Measurements from ENCODE around the gene ATG4B.

Gene ATG4B

DNA sequence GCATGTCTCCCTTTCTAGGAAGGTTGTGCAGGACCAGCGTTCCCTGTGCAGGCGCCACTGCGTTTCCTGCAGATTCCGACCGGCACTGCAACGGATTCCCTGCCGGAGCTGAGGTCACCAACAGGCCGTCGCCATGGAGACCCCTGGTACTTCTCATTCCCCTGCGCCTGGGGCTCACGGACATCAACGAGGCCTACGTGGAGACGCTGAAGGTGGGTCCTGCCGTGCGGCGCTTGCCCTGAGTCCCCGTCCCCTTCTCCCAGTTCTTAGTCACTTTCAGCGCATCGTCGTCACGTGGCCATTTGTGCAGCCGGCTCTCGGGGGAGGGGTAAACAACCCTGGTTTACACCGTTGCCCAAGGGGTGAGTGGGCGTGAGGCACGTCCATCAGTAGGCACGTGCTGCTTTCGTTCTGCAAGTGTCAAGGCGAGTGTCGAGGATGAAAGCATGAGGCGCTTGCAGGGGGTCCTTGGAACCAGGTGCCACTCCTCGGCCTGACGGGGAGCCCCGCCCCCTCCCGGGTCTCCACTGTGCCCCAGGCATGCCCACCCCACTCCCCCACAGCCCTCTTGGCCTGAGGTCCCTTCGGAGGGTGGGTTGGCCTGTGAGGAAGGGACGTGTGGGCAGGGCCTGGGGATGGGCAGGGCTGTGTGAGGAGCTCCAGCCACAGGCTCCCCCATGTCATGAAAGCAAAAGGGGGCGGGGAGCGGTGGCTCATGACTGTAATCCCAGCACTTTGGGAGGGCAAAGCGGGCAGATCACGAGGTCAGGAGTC lies 29.3 kb downstream of the ATG4B start:
- Mint-ChIP-seq H3K27me3 (no peaks in the 10 kb centered on the region), H3K9me3 (no peaks in the 10 kb centered on the region), H3K4me3 (no peak overlapping the region), H3K36me3 (peaks cover 6% of the 10 kb centered on the region), H3K27ac (no peak overlapping the region), H3K4me1 (peaks cover 4% of the 10 kb centered on the region)

- Mint-ChIP-seq H3K36me3 (peaks cover 6% of the 10 kb centered on the region), H3K27ac (no peak overlapping the region), H3K27me3 (no peaks in the 10 kb centered on the region), H3K4me1 (peaks cover 4% of the 10 kb centered on the region), H3K4me3 (no peak overlapping the region), H3K9me3 (no peaks in the 10 kb centered on the region)
Observed at GRCh38 chr2:241668354-241668753, 30.9 kb downstream of the ATG4B start.

GRCh38 chr2:241668839-241669238 lies 31.3 kb downstream of the ATG4B start:
- Mint-ChIP-seq H3K9me3 (no peaks in the 10 kb centered on the region), H3K4me1 (peaks cover 4% of the 10 kb centered on the region), H3K4me3 (no peak overlapping the region), H3K36me3 (peaks cover 6% of the 10 kb centered on the region), H3K27me3 (no peaks in the 10 kb centered on the region), H3K27ac (no peak overlapping the region)

DNA sequence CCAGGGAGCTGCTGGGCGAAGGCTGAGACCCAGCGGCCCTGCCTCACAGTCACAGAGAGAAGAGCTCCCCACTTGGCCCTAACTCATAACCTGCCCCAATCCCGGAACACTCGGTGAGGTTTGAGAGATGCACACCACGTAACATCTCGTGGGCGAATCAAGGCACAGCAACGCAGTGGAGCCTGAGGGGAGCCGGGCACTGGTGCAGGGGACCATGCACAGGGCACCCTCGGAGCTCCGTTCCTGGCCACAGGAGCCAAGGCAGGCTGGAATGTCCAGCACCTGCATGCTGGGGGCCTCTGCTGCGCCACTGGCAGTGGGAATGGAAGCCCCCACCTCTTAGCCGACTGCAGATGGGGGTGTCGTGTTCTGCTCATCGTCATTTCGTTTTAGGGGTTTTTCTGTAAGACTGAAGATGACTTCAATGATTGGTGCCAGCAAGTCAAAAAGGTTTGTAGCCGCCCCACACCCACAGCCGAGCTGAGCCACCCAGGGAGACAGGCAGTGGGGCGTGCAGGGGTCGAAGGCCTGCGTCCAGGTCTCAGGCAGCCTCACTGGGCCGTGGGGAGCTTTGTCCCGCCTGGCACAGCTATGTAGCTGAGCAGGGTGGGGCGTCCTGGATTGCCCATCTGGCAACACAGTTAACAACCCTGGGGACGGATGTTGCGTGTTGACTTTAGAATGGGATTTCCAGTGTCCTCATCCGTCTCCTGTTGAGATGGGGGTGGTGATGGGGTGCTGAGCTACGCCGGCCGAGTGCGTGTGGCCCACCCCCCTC lies 33.0 kb downstream of the ATG4B start:
- H3K4me3 Mint-ChIP-seq, result no peak overlapping the region
- no peaks in the 10 kb centered on the region for H3K27me3 Mint-ChIP-seq
- H3K9me3 Mint-ChIP-seq, result no peaks in the 10 kb centered on the region
- H3K27ac Mint-ChIP-seq, result no peak overlapping the region
- H3K4me1 Mint-ChIP-seq, result no peaks in the 10 kb centered on the region
- peaks cover 6% of the 10 kb centered on the region for H3K36me3 Mint-ChIP-seq

- Mint-ChIP-seq H3K4me1 (no peaks in the 10 kb centered on the region), H3K27ac (no peak overlapping the region), H3K9me3 (no peaks in the 10 kb centered on the region), H3K27me3 (no peaks in the 10 kb centered on the region), H3K36me3 (peaks cover 6% of the 10 kb centered on the region), H3K4me3 (no peak overlapping the region)
Observed at GRCh38 chr2:241671457-241672240, 34.2 kb downstream of the ATG4B start.

- Mint-ChIP-seq H3K36me3 (peaks cover 4% of the 10 kb centered on the region), H3K9me3 (no peaks in the 10 kb centered on the region), H3K4me3 (no peak overlapping the region), H3K27ac (no peak overlapping the region), H3K4me1 (no peaks in the 10 kb centered on the region), H3K27me3 (no peaks in the 10 kb centered on the region)
Observed at GRCh38 chr2:241672243-241673188, 35.0 kb downstream of the ATG4B start.

DNA sequence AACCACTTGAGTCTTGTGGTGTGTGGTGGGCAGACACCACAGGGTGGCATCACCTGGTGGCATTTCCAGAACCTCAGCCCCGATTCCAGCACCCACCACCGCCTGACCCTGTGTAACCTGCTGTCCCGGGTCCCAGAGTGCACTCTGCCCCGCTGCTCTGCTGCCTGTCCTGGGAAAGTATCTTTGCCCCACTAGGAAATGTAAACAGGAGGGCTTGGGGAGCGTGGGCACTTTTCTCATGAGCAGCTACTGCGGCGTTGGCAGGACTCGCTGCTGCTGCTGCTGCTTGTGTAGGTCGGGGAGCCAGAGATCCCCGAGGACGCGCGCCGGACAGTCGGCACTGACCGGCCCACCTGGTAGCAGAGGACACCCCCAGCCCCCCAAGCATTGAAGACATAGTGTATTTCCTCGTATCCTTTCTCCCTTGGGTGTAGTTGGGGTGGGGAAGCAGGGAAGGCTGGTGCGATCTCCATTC lies 35.7 kb downstream of the ATG4B start:
- Mint-ChIP-seq H3K4me3 (no peak overlapping the region), H3K27ac (no peak overlapping the region), H3K36me3 (peaks cover 4% of the 10 kb centered on the region), H3K27me3 (no peaks in the 10 kb centered on the region), H3K9me3 (no peaks in the 10 kb centered on the region), H3K4me1 (no peaks in the 10 kb centered on the region)

GRCh38 chr2:241673797-241674725 lies 36.6 kb downstream of the ATG4B start:
- no peak overlapping the region for H3K4me3 Mint-ChIP-seq
- H3K36me3 Mint-ChIP-seq, result peaks cover 4% of the 10 kb centered on the region
- H3K27me3 Mint-ChIP-seq, result no peaks in the 10 kb centered on the region
- H3K9me3 Mint-ChIP-seq, result no peaks in the 10 kb centered on the region
- H3K27ac Mint-ChIP-seq, result no peak overlapping the region
- H3K4me1 Mint-ChIP-seq, result no peaks in the 10 kb centered on the region

DNA sequence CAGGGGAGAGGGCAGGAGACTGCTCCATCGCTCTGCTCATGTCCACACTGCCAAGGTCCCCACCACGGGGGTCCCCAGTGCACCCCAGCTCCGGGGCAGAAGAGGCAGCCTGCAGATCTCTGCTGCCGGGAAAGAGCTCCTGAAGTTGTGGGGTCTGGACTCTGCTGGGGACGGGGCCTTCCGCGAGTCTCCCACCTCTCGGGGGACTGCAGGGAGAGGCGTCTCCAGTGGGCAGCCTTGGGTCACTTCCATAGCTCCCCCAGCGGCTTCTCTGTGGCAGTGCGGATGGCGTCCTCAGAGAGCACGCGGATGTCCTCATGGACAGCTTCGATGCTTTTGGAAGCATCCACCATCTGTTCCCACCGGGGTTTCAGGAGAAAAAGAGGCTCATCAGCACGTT lies 38.4 kb downstream of the ATG4B start:
- no peaks in the 10 kb centered on the region for H3K9me3 Mint-ChIP-seq
- peaks cover 4% of the 10 kb centered on the region for H3K36me3 Mint-ChIP-seq
- H3K27ac Mint-ChIP-seq, result no peak overlapping the region
- H3K4me1 Mint-ChIP-seq, result peaks cover 4% of the 10 kb centered on the region
- no peak overlapping the region for H3K4me3 Mint-ChIP-seq
- no peaks in the 10 kb centered on the region for H3K27me3 Mint-ChIP-seq

- no peak overlapping the region for H3K27ac Mint-ChIP-seq
- peaks cover 2% of the 10 kb centered on the region for H3K36me3 Mint-ChIP-seq
Observed at GRCh38 chr2:241676665-241677064, 39.2 kb downstream of the ATG4B start.

GRCh38 chr2:241677392-241677791 lies 39.9 kb downstream of the ATG4B start:
- Mint-ChIP-seq H3K27ac (no peak overlapping the region), H3K36me3 (peaks cover 2% of the 10 kb centered on the region), H3K27me3 (no peaks in the 10 kb centered on the region), H3K4me1 (peaks cover 8% of the 10 kb centered on the region), H3K4me3 (no peak overlapping the region), H3K9me3 (no peaks in the 10 kb centered on the region)

More at GRCh38 chr2:241676665-241677064, 39.2 kb downstream of the ATG4B start:
- peaks cover 8% of the 10 kb centered on the region for H3K4me1 Mint-ChIP-seq
- H3K4me3 Mint-ChIP-seq, result no peak overlapping the region
- no peaks in the 10 kb centered on the region for H3K9me3 Mint-ChIP-seq
- H3K27me3 Mint-ChIP-seq, result no peaks in the 10 kb centered on the region

- no peak overlapping the region for H3K27ac Mint-ChIP-seq
- H3K36me3 Mint-ChIP-seq, result peaks cover 2% of the 10 kb centered on the region
- no peak overlapping the region for H3K4me3 Mint-ChIP-seq
- no peaks in the 10 kb centered on the region for H3K27me3 Mint-ChIP-seq
- H3K9me3 Mint-ChIP-seq, result no peaks in the 10 kb centered on the region
- peaks cover 8% of the 10 kb centered on the region for H3K4me1 Mint-ChIP-seq
Observed at GRCh38 chr2:241678307-241678706, 40.8 kb downstream of the ATG4B start.

- peaks cover 2% of the 10 kb centered on the region for H3K36me3 Mint-ChIP-seq
Observed at GRCh38 chr2:241678784-241679540, 41.5 kb downstream of the ATG4B start.

More at GRCh38 chr2:241678784-241679540, 41.5 kb downstream of the ATG4B start:
- Mint-ChIP-seq H3K4me1 (peaks cover 10% of the 10 kb centered on the region), H3K27me3 (no peaks in the 10 kb centered on the region), H3K27ac (peak overlapping the region; percentile 23), H3K9me3 (no peaks in the 10 kb centered on the region), H3K4me3 (no peak overlapping the region)
